Measurements from ENCODE around the gene ITGA3.

The ITGA3 gene

GRCh38 chr17:50110591-50111349 is 54.9 kb downstream of the ITGA3 start:
- no peak for DNase-seq (ENCODE audit: low spot score)

- DNase-seq (ENCODE audit: low spot score), result no peak
Observed at GRCh38 chr17:50111673-50112655, 56.1 kb downstream of the ITGA3 start.

GRCh38 chr17:50112694-50113093 is 56.8 kb downstream of the ITGA3 start:
- DNase-seq (ENCODE audit: low spot score), result no peak

- DNase-seq (ENCODE audit: low spot score), result no peak
Observed at GRCh38 chr17:50113624-50114320, 57.9 kb downstream of the ITGA3 start.

GRCh38 chr17:50114401-50114800 is 58.5 kb downstream of the ITGA3 start:
- no peak for DNase-seq (ENCODE audit: low spot score)

- no peak for DNase-seq (ENCODE audit: low spot score)
Observed at GRCh38 chr17:50114849-50115357, 59.0 kb downstream of the ITGA3 start.

GRCh38 chr17:50115756-50116155 is 59.8 kb downstream of the ITGA3 start:
- DNase-seq (ENCODE audit: low spot score), result no peak

GRCh38 chr17:50117202-50118051 is 61.5 kb downstream of the ITGA3 start:
- no peak for DNase-seq (ENCODE audit: low spot score)

- DNase-seq (ENCODE audit: low spot score), result no peak
Observed at GRCh38 chr17:50118076-50118827, 62.3 kb downstream of the ITGA3 start.

- DNase-seq (ENCODE audit: low spot score), result no peak
Observed at GRCh38 chr17:50118828-50119218, 62.9 kb downstream of the ITGA3 start.

GRCh38 chr17:50120475-50121253 is 64.8 kb downstream of the ITGA3 start:
- DNase-seq (ENCODE audit: low spot score), result no peak

GRCh38 chr17:50122945-50123344 is 67.0 kb downstream of the ITGA3 start:
- DNase-seq (ENCODE audit: low spot score), result no peak

- DNase-seq (ENCODE audit: low spot score), result no peak
Observed at GRCh38 chr17:50123649-50124349, 67.9 kb downstream of the ITGA3 start.

GRCh38 chr17:50125420-50125997 is 69.6 kb downstream of the ITGA3 start:
- no peak for DNase-seq (ENCODE audit: low spot score)

- DNase-seq (ENCODE audit: low spot score), result no peak
Observed at GRCh38 chr17:50127697-50128361, 71.9 kb downstream of the ITGA3 start.

- no peak for DNase-seq (ENCODE audit: low spot score)
Observed at GRCh38 chr17:50128441-50129352, 72.8 kb downstream of the ITGA3 start.

GRCh38 chr17:50129353-50129727 is 73.4 kb downstream of the ITGA3 start:
- DNase-seq (ENCODE audit: low spot score), result no peak

Data from left forelimb (tissue), 1 donor.